GM23248 (cell line): Measurements from ENCODE around the gene NDUFA1. TPM values are rescaled to one million over a fixed set of nuclear protein-coding genes. Genes with fewer than 3 reads are reported as not detected.

Source experiments
- DNase-seq: peaks from one replicate; pipeline ENCODE4 v3.0.0-alpha.2; 2015
- H2AFZ ChIP-seq: fragments of 200-600 bp; sonication (generic); 2 replicates; pipeline ENCODE4 v1.6.1; 2016; ENCODE audit warnings: antibody characterized with exemption
- H3F3A ChIP-seq: fragments of 200-600 bp; sonication (generic); 2 replicates; pipeline ENCODE4 v1.6.1; 2016; ENCODE audit warnings: mild to moderate bottlenecking, antibody characterized with exemption, mixed run types; ENCODE audit not compliant: insufficient read depth
- H3K27ac ChIP-seq: fragments of 200-600 bp; sonication (generic); 2 replicates; pipeline ENCODE4 v1.5.1; 2016; ENCODE audit warnings: mild to moderate bottlenecking
- H3K27me3 ChIP-seq: fragments of 200-600 bp; sonication (generic); replicated peaks from 2 replicates; pipeline ENCODE4 v1.6.1; 2016; ENCODE audit warnings: mild to moderate bottlenecking; ENCODE audit not compliant: insufficient read depth
- H3K36me3 ChIP-seq: fragments of 200-600 bp; sonication (generic); 2 replicates; pipeline ENCODE4 v1.6.1; 2016; ENCODE audit warnings: low read depth, mild to moderate bottlenecking
- H3K4me1 ChIP-seq: fragments of 200-600 bp; sonication (generic); 2 replicates; pipeline ENCODE4 v1.6.1; 2016; ENCODE audit warnings: mild to moderate bottlenecking; ENCODE audit not compliant: insufficient read depth
- H3K4me2 ChIP-seq: fragments of 200-600 bp; sonication (generic); one replicate; pipeline ENCODE4 v1.6.1; 2016; ENCODE audit warnings: mild to moderate bottlenecking; ENCODE audit not compliant: unreplicated experiment
- H3K4me3 ChIP-seq: fragments of 200-600 bp; sonication (generic); 2 replicates; pipeline ENCODE4 v1.5.1; 2016; ENCODE audit warnings: mild to moderate bottlenecking
- H3K79me2 ChIP-seq: fragments of 200-600 bp; sonication (generic); 2 replicates; pipeline ENCODE4 v1.6.1; 2016; ENCODE audit warnings: mild to moderate bottlenecking; ENCODE audit not compliant: insufficient read depth
- H3K9ac ChIP-seq: fragments of 200-600 bp; sonication (generic); 2 replicates; pipeline ENCODE4 v1.6.1; 2016; ENCODE audit warnings: mild to moderate bottlenecking
- H3K9me2 ChIP-seq: fragments of 200-600 bp; sonication (generic); 2 replicates; pipeline ENCODE4 v1.6.1; 2016; ENCODE audit warnings: mixed run types, mild to moderate bottlenecking, moderate library complexity; ENCODE audit not compliant: insufficient read depth
- H3K9me3 ChIP-seq: fragments of 200-600 bp; sonication (generic); one replicate; pipeline ENCODE4 v1.6.1; 2017; ENCODE audit warnings: low read depth
- H4K20me1 ChIP-seq: fragments of 200-600 bp; sonication (generic); 2 replicates; pipeline ENCODE4 v1.6.0; 2016; ENCODE audit not compliant: insufficient read depth
- EZH2 ChIP-seq: fragments of 200-600 bp; sonication (generic); IDR thresholded peaks from 2 replicates; pipeline ENCODE4 v1.6.1; 2018; ENCODE audit warnings: antibody characterized with exemption, mild to moderate bottlenecking; ENCODE audit not compliant: insufficient read depth, poor library complexity, severe bottlenecking
- EZH2phosphoT487 ChIP-seq: fragments of 200-600 bp; sonication (generic); IDR thresholded peaks from 2 replicates; pipeline ENCODE4 v1.6.1; 2018; ENCODE audit warnings: antibody characterized with exemption, moderate library complexity, mild to moderate bottlenecking, low read depth; ENCODE audit not compliant: insufficient read depth
- WGBS, 2 experiments: methylation state at CpG; one replicate each; pipeline ENCODE4 v1.1.6; 2015 to 2017; ENCODE audit warnings: low lambda C conversion rate in 2 of 2, low coverage in 1 of 2; ENCODE audit errors: missing lambda C conversion rate in 2 of 2; 5-methylcytosine and 5-hydroxymethylcytosine counted together
- in situ Hi-C: fragments of 300-500 bp; cut with MboI; formaldehyde crosslinking; loops from 2 replicates; pipeline ENCODE4 v1.15.0; 2020
- polyA plus RNA-seq: library from polyadenylated mRNA; unstranded; fragments of >200 nt; fragmentation: Nextera tagmentation; extraction: Ambion mirVana; gene quantifications from 2 replicates; pipeline ENCODE4 v1.2.1, GENCODE V29; 2016
- total RNA-seq: library from RNA; depleted of rRNA; stranded (reverse); fragments of >200 nt; shearing (Covaris generic); gene quantifications from 2 replicates; pipeline ENCODE4 v1.2.3, GENCODE V29; 2014

Gene NDUFA1
- total and polyA plus RNA-seq, 2 experiments from 2014 or later = 46.4 to 264 TPM

DNA sequence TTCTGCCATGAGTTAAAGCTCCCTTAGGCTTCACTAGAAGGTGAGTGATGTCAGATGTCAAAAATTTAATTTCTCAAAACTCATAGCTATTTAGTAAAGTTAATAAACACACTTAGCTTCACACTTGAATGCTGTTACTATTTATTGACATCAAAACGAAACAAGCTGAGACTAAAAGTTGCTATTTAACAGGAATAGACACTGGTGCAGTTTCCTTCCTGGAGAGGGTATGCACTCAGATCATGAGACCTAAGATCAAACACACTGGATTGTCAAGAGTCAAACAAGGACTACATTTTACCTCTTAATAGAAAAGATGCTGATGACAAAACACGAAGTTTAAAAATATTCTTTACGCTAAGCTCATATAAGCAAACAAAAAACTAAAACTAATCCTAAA lies 37.7 kb upstream of the NDUFA1 start:
- no peaks in the 10 kb centered on the region for H3F3A ChIP-seq
- H3K27ac ChIP-seq = no peak overlapping the region
- H3K4me3 ChIP-seq = no peak overlapping the region
- H3K27me3 ChIP-seq = no peaks in the 10 kb centered on the region
- H3K4me1 ChIP-seq = no peaks in the 10 kb centered on the region
- H3K9me3 ChIP-seq = no peaks in the 10 kb centered on the region
- H2AFZ ChIP-seq = no peak overlapping the region
- no peak overlapping the region for H3K9ac ChIP-seq
- in situ Hi-C loops = no loop called here
- TF ChIP-seq EZH2phosphoT487 (no peak), EZH2 (no peak)
- no peaks in the 10 kb centered on the region for H4K20me1 ChIP-seq
- H3K79me2 ChIP-seq = no peaks in the 10 kb centered on the region
- H3K9me2 ChIP-seq = no peaks in the 10 kb centered on the region
- DNase-seq = no peak
- no peak overlapping the region for H3K4me2 ChIP-seq
- H3K36me3 ChIP-seq = no peaks in the 10 kb centered on the region; the same call in 1 of the 2 replicates
- WGBS, 2 experiments = 100% methylated on average over 3 of the region's 3 CpGs

- no peaks in the 10 kb centered on the region for H3F3A ChIP-seq
- H3K27ac ChIP-seq = peak within 1 kb of the TSS; percentile 78
- 0 to 1% methylated on average over 39 to 50 of the region's 54 CpGs for WGBS, 2 experiments
- H3K4me3 ChIP-seq = peak within 1 kb of the TSS; percentile 96
- no peaks in the 10 kb centered on the region for H3K9me3 ChIP-seq
- no peaks in the 10 kb centered on the region for H3K36me3 ChIP-seq
- no peaks in the 10 kb centered on the region for H3K27me3 ChIP-seq
- peak within 1 kb of the TSS; percentile 100 for H2AFZ ChIP-seq
- DNase-seq = peak; percentile 98
- H3K4me2 ChIP-seq = peak within 1 kb of the TSS; percentile 92
- H3K4me1 ChIP-seq = no peaks in the 10 kb centered on the region
- H3K9ac ChIP-seq = peak within 1 kb of the TSS; percentile 92
- no peaks in the 10 kb centered on the region for H4K20me1 ChIP-seq
- no peaks in the 10 kb centered on the region for H3K9me2 ChIP-seq
- in situ Hi-C loops = no loop called here
- TF ChIP-seq EZH2 (no peak), EZH2phosphoT487 (no peak)
- peaks cover 19% of the 10 kb centered on the region for H3K79me2 ChIP-seq
Measured at GRCh38 chrX:119852382-119853353, 19.0 kb upstream of the NDUFA1 start, which contains the start of gene UPF3B. Gene UPF3B, minus strand, starts transcription at chrX:119852963. Its CDS starts 35 bp downstream, at chrX:119852928.

GRCh38 chrX:119853444-119853843 lies 18.2 kb upstream of the NDUFA1 start:
- peak overlapping the region; percentile 60 for H3K27ac ChIP-seq
- no peaks in the 10 kb centered on the region for H3K36me3 ChIP-seq
- no peaks in the 10 kb centered on the region for H4K20me1 ChIP-seq
- peaks cover 19% of the 10 kb centered on the region for H3K79me2 ChIP-seq
- H3K27me3 ChIP-seq = no peaks in the 10 kb centered on the region
- H3K9ac ChIP-seq = peak overlapping the region; percentile 92
- in situ Hi-C loops = no loop called here
- peak overlapping the region; percentile 92 for H3K4me2 ChIP-seq
- DNase-seq = peak; percentile 34
- H3K9me3 ChIP-seq = no peaks in the 10 kb centered on the region
- H3K9me2 ChIP-seq = no peaks in the 10 kb centered on the region
- no peaks in the 10 kb centered on the region for H3K4me1 ChIP-seq
- 4 to 6% methylated on average over 10 of the region's 10 CpGs for WGBS, 2 experiments
- H2AFZ ChIP-seq = peak overlapping the region; percentile 100
- H3K4me3 ChIP-seq = peak overlapping the region; percentile 96
- H3F3A ChIP-seq = no peaks in the 10 kb centered on the region
- TF ChIP-seq EZH2phosphoT487 (no peak), EZH2 (no peak)

GRCh38 chrX:119870626-119871131 lies 953 bp upstream of the NDUFA1 start:
- H3K36me3 ChIP-seq = no peaks in the 10 kb centered on the region
- peak overlapping the region; percentile 93 for H3K4me3 ChIP-seq
- peaks cover 7% of the 10 kb centered on the region; the same call in 1 of the 2 replicates for H3K4me1 ChIP-seq
- peaks cover 59% of the 10 kb centered on the region for H3K79me2 ChIP-seq
- WGBS, 2 experiments = 0 to 2% methylated on average over 25 of the region's 25 CpGs
- peak overlapping the region; percentile 100 for H3K9ac ChIP-seq
- H2AFZ ChIP-seq = peak overlapping the region; percentile 92
- in situ Hi-C loops = no loop called here
- peak overlapping the region; percentile 98 for H3K27ac ChIP-seq
- H3K9me2 ChIP-seq = no peaks in the 10 kb centered on the region
- H4K20me1 ChIP-seq = no peaks in the 10 kb centered on the region
- H3K27me3 ChIP-seq = no peaks in the 10 kb centered on the region
- DNase-seq = peak; percentile 56
- TF ChIP-seq EZH2phosphoT487 = no peak
- no peak for TF ChIP-seq EZH2
- peak overlapping the region; percentile 73 for H3K4me2 ChIP-seq
- no peaks in the 10 kb centered on the region for H3K9me3 ChIP-seq
- H3F3A ChIP-seq = no peaks in the 10 kb centered on the region
